ENCODE data around the gene TIAM2.

The TIAM2 gene

DNA sequence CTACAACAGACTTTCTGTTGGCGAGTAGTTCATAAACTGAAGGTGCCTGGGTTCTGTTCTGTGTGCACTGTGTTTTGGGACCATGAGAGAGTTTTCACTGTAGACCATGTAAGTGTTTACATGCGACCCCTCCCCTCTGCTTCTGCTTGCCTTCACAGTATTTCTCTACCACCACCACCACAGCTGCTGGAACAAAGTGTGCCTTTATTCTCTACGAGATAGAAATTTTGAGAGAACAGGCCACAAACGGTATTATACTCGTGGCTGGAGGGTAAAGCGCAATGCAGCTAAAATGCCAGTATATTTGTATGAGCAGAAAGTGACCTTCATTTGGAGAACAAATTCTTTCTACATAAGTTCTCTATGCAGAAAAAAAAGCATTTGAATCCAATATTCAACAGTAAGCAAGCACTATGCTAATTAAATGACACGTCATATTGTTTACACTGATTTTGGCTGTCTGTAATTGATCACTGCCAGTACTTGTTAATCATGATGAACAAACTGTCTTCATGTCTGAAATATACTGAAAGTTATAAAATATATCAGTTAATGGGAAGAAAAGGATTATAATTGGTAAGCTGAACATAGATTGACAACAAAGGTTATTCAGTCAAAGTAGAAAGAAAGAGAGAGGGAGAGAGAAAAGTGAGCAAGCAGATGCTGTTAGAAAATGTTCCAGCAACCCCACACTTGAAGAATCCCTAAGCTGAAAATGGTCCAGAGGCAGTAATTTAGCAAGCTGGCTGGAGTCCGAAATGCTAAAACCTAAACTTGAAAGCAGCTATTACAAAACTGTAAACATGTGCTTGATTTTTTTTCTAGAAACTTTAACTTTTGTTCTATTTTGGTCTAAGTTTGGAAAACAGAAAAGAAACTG, 277.5 kb downstream of the TIAM2 start:
- no peak overlapping the region for H4K5ac ChIP-seq (ENCODE audit: low read length)
- H3K4ac ChIP-seq (ENCODE audit: low read depth, low read length) = no peak overlapping the region
- no peaks in the 10 kb centered on the region for H3K79me1 ChIP-seq (ENCODE audit: low read length)
- no peak overlapping the region for H2BK5ac ChIP-seq (ENCODE audit: low read length)
- peak overlapping the region; percentile 62 for H3K27ac ChIP-seq (ENCODE audit: low read depth, low read length)
- H2BK120ac ChIP-seq (ENCODE audit: low read depth, low read length) = no peak overlapping the region
- peaks cover 2% of the 10 kb centered on the region for H3K4me1 ChIP-seq (ENCODE audit: control insufficient read depth, low read depth, low read length)
- H3K36me3 ChIP-seq (ENCODE audit: control insufficient read depth, insufficient read depth, low read length) = no peaks in the 10 kb centered on the region
- no peak overlapping the region for H3K56ac ChIP-seq (ENCODE audit: low read length)
- no peaks in the 10 kb centered on the region for H3K79me2 ChIP-seq (ENCODE audit: control insufficient read depth, insufficient read depth, low read length)
- H4K8ac ChIP-seq (ENCODE audit: low read depth, low read length) = no peak overlapping the region
- H3K27me3 ChIP-seq (ENCODE audit: insufficient read depth, low read length, poor library complexity) = no peaks in the 10 kb centered on the region
- H3K23ac ChIP-seq (ENCODE audit: low read length) = no peak overlapping the region
- H3K18ac ChIP-seq (ENCODE audit: low read length) = no peak overlapping the region
- H3K4me2 ChIP-seq (ENCODE audit: low read length) = no peak overlapping the region
- WGBS (ENCODE audit: extremely low coverage, insufficient coverage, low lambda C conversion rate) = no CpG with 5 or more reads among the region's 8 CpGs
- H3K9ac ChIP-seq (ENCODE audit: low read length) = no peak overlapping the region
- H2BK15ac ChIP-seq (replicated peaks; ENCODE audit: low read depth) = no peak overlapping the region
- H2AK5ac ChIP-seq (ENCODE audit: low read length) = no peak overlapping the region
- DNase-seq = no peak
- no peak overlapping the region for H3K4me3 ChIP-seq (ENCODE audit: low read length)

DNA sequence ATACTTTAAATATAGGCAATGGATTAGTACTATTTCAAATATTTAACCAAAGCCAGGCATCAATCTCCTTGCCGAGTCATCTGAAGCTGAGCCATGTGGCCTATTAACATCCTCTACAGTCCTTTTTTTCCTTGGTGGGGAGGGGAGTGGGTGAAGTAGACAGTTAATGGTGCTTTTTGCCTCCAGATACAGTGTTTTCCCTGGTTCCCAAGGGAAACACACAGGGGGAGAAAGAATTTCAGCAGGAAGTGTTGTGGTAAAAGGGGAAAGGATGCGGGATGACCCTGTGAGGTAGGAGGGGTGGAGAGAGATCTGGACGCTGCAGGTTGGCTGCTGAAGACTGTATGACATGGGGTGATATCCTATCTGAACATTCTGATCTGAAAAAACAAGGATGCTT, 278.3 kb downstream of the TIAM2 start:
- no peak overlapping the region for H3K23ac ChIP-seq (ENCODE audit: low read length)
- H2BK120ac ChIP-seq (ENCODE audit: low read depth, low read length) = no peak overlapping the region
- H3K4me3 ChIP-seq (ENCODE audit: low read length) = no peak overlapping the region
- peak overlapping the region; percentile 30 for H3K18ac ChIP-seq (ENCODE audit: low read length)
- H2AK5ac ChIP-seq (ENCODE audit: low read length) = peak overlapping the region; percentile 38
- no peak overlapping the region for H3K4me2 ChIP-seq (ENCODE audit: low read length)
- no peaks in the 10 kb centered on the region for H3K79me2 ChIP-seq (ENCODE audit: control insufficient read depth, insufficient read depth, low read length)
- no CpG with 5 or more reads among the region's 3 CpGs for WGBS (ENCODE audit: extremely low coverage, insufficient coverage, low lambda C conversion rate)
- H3K79me1 ChIP-seq (ENCODE audit: low read length) = no peaks in the 10 kb centered on the region
- no peak overlapping the region for H2BK5ac ChIP-seq (ENCODE audit: low read length)
- no peak overlapping the region for H3K56ac ChIP-seq (ENCODE audit: low read length)
- peaks cover 2% of the 10 kb centered on the region for H3K4me1 ChIP-seq (ENCODE audit: control insufficient read depth, low read depth, low read length)
- H3K36me3 ChIP-seq (ENCODE audit: control insufficient read depth, insufficient read depth, low read length) = no peaks in the 10 kb centered on the region
- no peak overlapping the region for H3K4ac ChIP-seq (ENCODE audit: low read depth, low read length)
- H3K9ac ChIP-seq (ENCODE audit: low read length) = no peak overlapping the region
- H3K27me3 ChIP-seq (ENCODE audit: insufficient read depth, low read length, poor library complexity) = no peaks in the 10 kb centered on the region
- no peak overlapping the region for H4K5ac ChIP-seq (ENCODE audit: low read length)
- H2BK15ac ChIP-seq (replicated peaks; ENCODE audit: low read depth) = no peak overlapping the region
- no peak overlapping the region for H4K8ac ChIP-seq (ENCODE audit: low read depth, low read length)
- no peak overlapping the region for H3K27ac ChIP-seq (ENCODE audit: low read depth, low read length)
- peak; percentile 96 for DNase-seq

DNA sequence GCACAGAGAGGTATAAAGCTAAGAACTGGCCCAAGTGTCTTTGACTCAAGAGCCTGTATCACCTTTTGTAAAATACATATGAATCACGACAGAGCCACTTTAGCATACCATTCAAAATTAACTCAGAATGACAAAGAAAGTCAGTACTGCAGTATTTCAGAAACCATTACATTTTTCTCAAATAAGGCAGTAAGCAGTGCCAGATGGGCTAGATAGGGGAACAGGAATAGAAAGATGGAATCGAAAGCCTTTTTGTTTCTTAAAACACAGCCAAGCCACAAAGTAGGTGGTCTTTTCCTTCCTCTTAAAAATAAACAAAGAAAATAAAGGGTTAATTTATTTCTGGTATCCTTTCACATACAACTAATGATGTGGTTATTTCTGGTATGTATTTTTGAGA, 279.0 kb downstream of the TIAM2 start:
- no peak for DNase-seq
- WGBS (ENCODE audit: extremely low coverage, insufficient coverage, low lambda C conversion rate) = no CpG with 5 or more reads among the region's 2 CpGs
- H3K36me3 ChIP-seq (ENCODE audit: control insufficient read depth, insufficient read depth, low read length) = no peaks in the 10 kb centered on the region

DNA sequence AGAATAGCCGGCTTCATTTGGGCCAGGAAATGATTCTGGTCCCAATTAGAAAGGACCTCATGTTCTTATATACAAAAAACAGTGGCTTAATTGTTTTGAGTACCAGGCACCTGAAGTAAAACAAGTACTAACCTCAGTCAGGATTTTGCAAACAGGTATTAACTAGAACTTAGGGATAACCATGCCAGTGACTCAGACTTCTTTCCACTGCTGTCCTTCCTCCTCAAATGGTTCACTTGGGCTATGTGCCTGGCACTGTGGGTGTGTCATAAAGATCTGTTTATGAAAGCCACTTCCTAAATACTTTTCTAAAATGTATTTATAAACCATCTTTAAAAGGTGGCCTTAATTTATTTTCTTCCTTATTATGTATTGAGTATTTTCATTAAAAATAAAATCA, 279.4 kb downstream of the TIAM2 start:
- DNase-seq = no peak
- H3K18ac ChIP-seq (ENCODE audit: low read length) = no peak overlapping the region
- peaks cover 2% of the 10 kb centered on the region for H3K4me1 ChIP-seq (ENCODE audit: control insufficient read depth, low read depth, low read length)
- no peak overlapping the region for H2BK5ac ChIP-seq (ENCODE audit: low read length)
- H2BK120ac ChIP-seq (ENCODE audit: low read depth, low read length) = no peak overlapping the region
- H3K79me1 ChIP-seq (ENCODE audit: low read length) = no peaks in the 10 kb centered on the region
- no peaks in the 10 kb centered on the region for H3K79me2 ChIP-seq (ENCODE audit: control insufficient read depth, insufficient read depth, low read length)
- no peak overlapping the region for H3K4me3 ChIP-seq (ENCODE audit: low read length)
- no peak overlapping the region for H3K4ac ChIP-seq (ENCODE audit: low read depth, low read length)
- H3K9ac ChIP-seq (ENCODE audit: low read length) = no peak overlapping the region
- no peak overlapping the region for H2AK5ac ChIP-seq (ENCODE audit: low read length)
- no peak overlapping the region for H4K5ac ChIP-seq (ENCODE audit: low read length)
- no peak overlapping the region for H3K4me2 ChIP-seq (ENCODE audit: low read length)
- H3K36me3 ChIP-seq (ENCODE audit: control insufficient read depth, insufficient read depth, low read length) = no peaks in the 10 kb centered on the region
- no peaks in the 10 kb centered on the region for H3K27me3 ChIP-seq (ENCODE audit: insufficient read depth, low read length, poor library complexity)
- no peak overlapping the region for H3K27ac ChIP-seq (ENCODE audit: low read depth, low read length)
- no peak overlapping the region for H3K56ac ChIP-seq (ENCODE audit: low read length)
- WGBS (ENCODE audit: extremely low coverage, insufficient coverage, low lambda C conversion rate) = no CpG with 5 or more reads among the region's 1 CpG
- no peak overlapping the region for H4K8ac ChIP-seq (ENCODE audit: low read depth, low read length)
- H3K23ac ChIP-seq (ENCODE audit: low read length) = no peak overlapping the region
- no peak overlapping the region for H2BK15ac ChIP-seq (replicated peaks; ENCODE audit: low read depth)

More for the DNA sequence above, 279.0 kb downstream of the TIAM2 start:
- Histone ChIP-seq H2BK120ac (ENCODE audit: low read depth, low read length) (no peak overlapping the region), H2BK15ac (replicated peaks; ENCODE audit: low read depth) (no peak overlapping the region), H4K5ac (ENCODE audit: low read length) (no peak overlapping the region), H3K9ac (ENCODE audit: low read length) (no peak overlapping the region), H3K4me1 (ENCODE audit: control insufficient read depth, low read depth, low read length) (peaks cover 2% of the 10 kb centered on the region), H3K56ac (ENCODE audit: low read length) (no peak overlapping the region), H4K8ac (ENCODE audit: low read depth, low read length) (no peak overlapping the region), H3K4ac (ENCODE audit: low read depth, low read length) (no peak overlapping the region), H3K79me2 (ENCODE audit: control insufficient read depth, insufficient read depth, low read length) (no peaks in the 10 kb centered on the region), H2AK5ac (ENCODE audit: low read length) (no peak overlapping the region), H3K27ac (ENCODE audit: low read depth, low read length) (no peak overlapping the region), H3K79me1 (ENCODE audit: low read length) (no peaks in the 10 kb centered on the region), H3K4me3 (ENCODE audit: low read length) (no peak overlapping the region), H3K27me3 (ENCODE audit: insufficient read depth, low read length, poor library complexity) (no peaks in the 10 kb centered on the region), H2BK5ac (ENCODE audit: low read length) (no peak overlapping the region), H3K23ac (ENCODE audit: low read length) (no peak overlapping the region), H3K18ac (ENCODE audit: low read length) (no peak overlapping the region), H3K4me2 (ENCODE audit: low read length) (no peak overlapping the region)

DNA sequence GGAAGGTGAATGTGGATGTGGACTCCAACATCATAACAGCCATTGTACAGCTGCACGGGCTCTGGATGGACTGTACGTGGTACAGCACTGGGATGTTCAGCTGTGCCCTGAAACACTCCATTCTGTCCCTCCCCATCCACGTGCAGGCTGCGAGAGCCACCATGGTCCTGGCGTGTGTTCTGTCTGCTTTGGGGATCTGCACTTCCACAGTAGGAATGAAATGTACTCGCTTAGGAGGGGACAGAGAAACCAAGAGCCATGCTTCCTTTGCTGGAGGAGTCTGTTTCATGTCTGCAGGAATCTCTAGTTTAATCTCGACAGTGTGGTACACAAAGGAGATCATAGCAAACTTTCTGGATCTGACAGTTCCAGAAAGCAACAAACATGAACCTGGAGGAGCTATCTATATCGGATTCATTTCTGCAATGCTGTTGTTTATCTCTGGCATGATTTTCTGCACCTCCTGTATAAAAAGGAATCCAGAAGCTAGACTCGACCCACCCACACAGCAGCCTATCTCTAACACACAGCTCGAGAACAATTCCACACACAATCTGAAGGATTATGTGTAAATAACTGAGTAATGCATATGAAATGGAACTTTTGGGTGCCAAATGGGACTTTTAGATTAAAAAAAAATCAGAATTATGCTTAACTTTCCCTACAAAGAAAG, 280.8 kb downstream of the TIAM2 start:
- no peak overlapping the region for H3K4me2 ChIP-seq (ENCODE audit: low read length)
- no peaks in the 10 kb centered on the region for H3K27me3 ChIP-seq (ENCODE audit: insufficient read depth, low read length, poor library complexity)
- no peak overlapping the region for H3K23ac ChIP-seq (ENCODE audit: low read length)
- H3K36me3 ChIP-seq (ENCODE audit: control insufficient read depth, insufficient read depth, low read length) = no peaks in the 10 kb centered on the region
- H3K79me1 ChIP-seq (ENCODE audit: low read length) = no peaks in the 10 kb centered on the region
- H3K27ac ChIP-seq (ENCODE audit: low read depth, low read length) = no peak overlapping the region
- no peak for DNase-seq
- H2AK5ac ChIP-seq (ENCODE audit: low read length) = no peak overlapping the region
- H3K79me2 ChIP-seq (ENCODE audit: control insufficient read depth, insufficient read depth, low read length) = no peaks in the 10 kb centered on the region
- H3K18ac ChIP-seq (ENCODE audit: low read length) = no peak overlapping the region
- H4K5ac ChIP-seq (ENCODE audit: low read length) = no peak overlapping the region
- H2BK120ac ChIP-seq (ENCODE audit: low read depth, low read length) = no peak overlapping the region
- H3K4me3 ChIP-seq (ENCODE audit: low read length) = no peak overlapping the region
- no peak overlapping the region for H3K9ac ChIP-seq (ENCODE audit: low read length)
- H2BK5ac ChIP-seq (ENCODE audit: low read length) = no peak overlapping the region
- peaks cover 2% of the 10 kb centered on the region for H3K4me1 ChIP-seq (ENCODE audit: control insufficient read depth, low read depth, low read length)
- no peak overlapping the region for H4K8ac ChIP-seq (ENCODE audit: low read depth, low read length)
- H3K4ac ChIP-seq (ENCODE audit: low read depth, low read length) = no peak overlapping the region
- WGBS (ENCODE audit: extremely low coverage, insufficient coverage, low lambda C conversion rate) = no CpG with 5 or more reads among the region's 10 CpGs
- H3K56ac ChIP-seq (ENCODE audit: low read length) = no peak overlapping the region
- H2BK15ac ChIP-seq (replicated peaks; ENCODE audit: low read depth) = no peak overlapping the region

Measured in mesendoderm (in vitro differentiated cells).